ENCODE measurements around the gene COG3. TPM values are rescaled to one million over a fixed set of nuclear protein-coding genes. Genes with fewer than 3 reads are reported as not detected.

COG3 gene
- total and polyA plus RNA-seq, 2 experiments from 2014 or later, result 19.9 to 36.1 TPM

DNA sequence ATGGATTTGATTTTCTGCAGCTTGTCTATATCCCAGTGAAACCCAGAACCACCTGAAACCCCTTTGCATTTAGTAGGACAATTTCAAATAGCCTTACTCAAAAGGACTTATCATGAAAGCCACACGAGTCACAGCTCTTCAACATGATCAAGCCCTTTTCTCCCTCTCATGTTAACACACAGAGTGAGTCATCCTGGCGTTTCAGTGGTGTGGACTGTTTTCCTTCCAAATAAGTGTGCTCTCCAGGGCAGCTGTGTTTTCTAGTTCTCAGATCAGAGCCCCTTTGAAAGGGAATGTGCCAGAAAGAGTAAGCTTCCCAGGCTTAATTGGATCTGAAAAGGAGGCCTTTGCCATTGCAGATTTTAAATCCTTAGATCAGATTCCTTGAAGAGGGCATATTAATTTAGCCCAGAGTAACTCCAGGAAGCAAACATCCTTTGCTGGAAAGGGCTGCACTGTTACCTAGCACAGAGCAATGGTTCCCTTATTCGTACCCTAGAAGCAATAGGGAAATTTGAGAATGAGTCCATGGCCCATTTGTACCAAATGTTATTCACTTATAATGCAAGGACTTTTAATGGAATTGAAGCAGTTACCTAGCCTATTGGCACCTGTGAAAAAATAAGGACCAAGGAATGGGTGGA, 99.5 kb downstream of the COG3 start:
- no peak for TF ChIP-seq EZH2 (IDR thresholded peaks at IDR 0.05; ENCODE audit: borderline replicate concordance)
- no peak for TF ChIP-seq EZH2phosphoT487 (IDR thresholded peaks at IDR 0.05; ENCODE audit: low read depth, severe bottlenecking, unreplicated experiment)
- TF ChIP-seq, protein P1, sequence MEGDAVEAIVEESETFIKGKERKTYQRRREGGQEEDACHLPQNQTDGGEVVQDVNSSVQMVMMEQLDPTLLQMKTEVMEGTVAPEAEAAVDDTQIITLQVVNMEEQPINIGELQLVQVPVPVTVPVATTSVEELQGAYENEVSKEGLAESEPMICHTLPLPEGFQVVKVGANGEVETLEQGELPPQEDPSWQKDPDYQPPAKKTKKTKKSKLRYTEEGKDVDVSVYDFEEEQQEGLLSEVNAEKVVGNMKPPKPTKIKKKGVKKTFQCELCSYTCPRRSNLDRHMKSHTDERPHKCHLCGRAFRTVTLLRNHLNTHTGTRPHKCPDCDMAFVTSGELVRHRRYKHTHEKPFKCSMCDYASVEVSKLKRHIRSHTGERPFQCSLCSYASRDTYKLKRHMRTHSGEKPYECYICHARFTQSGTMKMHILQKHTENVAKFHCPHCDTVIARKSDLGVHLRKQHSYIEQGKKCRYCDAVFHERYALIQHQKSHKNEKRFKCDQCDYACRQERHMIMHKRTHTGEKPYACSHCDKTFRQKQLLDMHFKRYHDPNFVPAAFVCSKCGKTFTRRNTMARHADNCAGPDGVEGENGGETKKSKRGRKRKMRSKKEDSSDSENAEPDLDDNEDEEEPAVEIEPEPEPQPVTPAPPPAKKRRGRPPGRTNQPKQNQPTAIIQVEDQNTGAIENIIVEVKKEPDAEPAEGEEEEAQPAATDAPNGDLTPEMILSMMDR (IDR thresholded peaks at IDR 0.05; ENCODE audit: poor library complexity), result no peak
- WGBS (ENCODE audit: low lambda C conversion rate, missing lambda C conversion rate), result 37% methylated on average over 3 of the region's 3 CpGs

DNA sequence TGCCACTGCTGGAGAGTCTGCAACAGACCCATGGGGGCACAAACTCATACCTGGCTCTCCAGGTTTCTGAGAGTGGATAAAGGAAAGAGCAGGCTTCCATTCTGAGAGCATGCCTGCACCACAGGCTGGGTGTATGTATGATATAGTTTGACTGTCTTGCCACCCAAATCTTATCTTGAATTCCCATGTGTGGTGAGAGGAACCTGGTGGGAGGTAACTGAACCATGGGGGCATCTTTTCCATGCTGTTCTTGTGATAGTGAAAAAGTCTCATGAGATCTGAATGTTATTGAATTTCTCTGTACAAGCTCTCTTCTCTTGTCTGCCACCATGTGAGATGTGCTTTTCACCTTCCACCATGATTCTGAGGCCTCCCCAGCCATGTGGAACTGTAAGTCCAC, 100.6 kb downstream of the COG3 start:
- Histone ChIP-seq H3K9me2 (replicated peaks; ENCODE audit: insufficient read depth) (no peaks in the 10 kb centered on the region), H4K20me1 (ENCODE audit: insufficient read depth, poor library complexity, severe bottlenecking) (no peaks in the 10 kb centered on the region), H3K79me2 (no peaks in the 10 kb centered on the region), H3K36me3 (replicated peaks; ENCODE audit: insufficient read depth, low read depth) (no peaks in the 10 kb centered on the region), H3K4me2 (no peak overlapping the region), H2AFZ (no peak overlapping the region), H3K27ac (no peak overlapping the region), H3K4me3 (no peak overlapping the region), H3K9me3 (ENCODE audit: low read depth) (no peaks in the 10 kb centered on the region), H3K27me3 (no peaks in the 10 kb centered on the region), H3K4me1 (ENCODE audit: insufficient read depth) (peaks cover 3% of the 10 kb centered on the region)
- DNase-seq (ENCODE audit: low spot score), result no peak
- TF ChIP-seq EZH2phosphoT487 (IDR thresholded peaks at IDR 0.05; ENCODE audit: low read depth, severe bottlenecking, unreplicated experiment) (no peak), EZH2 (IDR thresholded peaks at IDR 0.05; ENCODE audit: borderline replicate concordance) (no peak)
- TF ChIP-seq, protein P1 (IDR thresholded peaks at IDR 0.05; ENCODE audit: poor library complexity), result no peak

More for the DNA sequence above, 99.5 kb downstream of the COG3 start:
- Histone ChIP-seq H3K9me2 (replicated peaks; ENCODE audit: insufficient read depth) (no peaks in the 10 kb centered on the region), H3K4me2 (no peak overlapping the region), H3K36me3 (replicated peaks; ENCODE audit: insufficient read depth, low read depth) (no peaks in the 10 kb centered on the region), H3K27me3 (no peaks in the 10 kb centered on the region), H3K4me1 (ENCODE audit: insufficient read depth) (peaks cover 3% of the 10 kb centered on the region), H4K20me1 (ENCODE audit: insufficient read depth, poor library complexity, severe bottlenecking) (no peaks in the 10 kb centered on the region), H2AFZ (no peak overlapping the region), H3K79me2 (no peaks in the 10 kb centered on the region), H3K9me3 (ENCODE audit: low read depth) (no peaks in the 10 kb centered on the region), H3K27ac (no peak overlapping the region), H3K4me3 (no peak overlapping the region)
- DNase-seq (ENCODE audit: low spot score), result peak; percentile 56

DNA sequence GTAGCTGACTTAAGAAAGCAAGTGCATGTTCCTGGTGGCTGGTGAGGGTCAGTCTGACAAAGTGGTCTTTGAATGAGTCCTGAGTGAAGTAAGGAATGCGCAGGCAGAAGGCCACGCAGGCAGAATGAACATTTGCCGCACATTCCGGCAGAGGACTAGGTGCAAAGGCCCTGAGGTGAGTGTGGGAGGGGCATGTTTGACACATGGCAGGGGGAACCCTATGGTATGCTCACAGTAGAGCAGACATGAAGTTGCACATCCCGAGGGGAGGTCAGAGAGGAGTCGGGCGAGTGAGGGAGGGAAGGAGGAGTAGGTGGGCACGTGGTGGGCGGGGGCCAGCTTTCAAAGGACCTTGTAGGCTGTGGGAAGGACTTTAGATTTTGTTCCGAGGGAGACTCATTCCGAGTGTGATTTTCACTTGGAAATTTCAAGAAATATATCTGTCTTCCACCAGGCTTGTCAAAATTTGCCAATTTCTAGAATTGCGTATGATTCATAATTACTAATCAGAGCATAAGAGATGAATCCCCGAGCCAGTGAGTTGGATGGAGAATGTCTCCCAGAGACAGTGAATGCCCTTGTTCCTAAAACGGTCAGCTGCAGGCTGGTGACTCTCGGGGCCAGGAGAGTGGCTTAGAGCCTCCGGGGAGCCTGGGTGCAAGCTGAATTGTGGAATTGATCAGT, 110.5 kb downstream of the COG3 start:
- Histone ChIP-seq H3K9me2 (replicated peaks; ENCODE audit: insufficient read depth) (no peaks in the 10 kb centered on the region), H3K4me1 (ENCODE audit: insufficient read depth) (no peaks in the 10 kb centered on the region), H4K20me1 (ENCODE audit: insufficient read depth, poor library complexity, severe bottlenecking) (no peaks in the 10 kb centered on the region), H3K4me3 (no peak overlapping the region), H3K27me3 (peaks cover 13% of the 10 kb centered on the region), H3K27ac (no peak overlapping the region), H2AFZ (no peak overlapping the region), H3K4me2 (no peak overlapping the region), H3K36me3 (replicated peaks; ENCODE audit: insufficient read depth, low read depth) (no peaks in the 10 kb centered on the region), H3K79me2 (no peaks in the 10 kb centered on the region), H3K9me3 (ENCODE audit: low read depth) (no peaks in the 10 kb centered on the region)
- DNase-seq (ENCODE audit: low spot score), result no peak
- TF ChIP-seq EZH2 (IDR thresholded peaks at IDR 0.05; ENCODE audit: borderline replicate concordance) (no peak), EZH2phosphoT487 (IDR thresholded peaks at IDR 0.05; ENCODE audit: low read depth, severe bottlenecking, unreplicated experiment) (no peak)
- TF ChIP-seq, protein P1 (IDR thresholded peaks at IDR 0.05; ENCODE audit: poor library complexity), result no peak
- 93% methylated on average over 12 of the region's 16 CpGs for WGBS (ENCODE audit: low lambda C conversion rate, missing lambda C conversion rate)

Measured in hepatocyte (in vitro differentiated cells).